CD14-positive monocyte (primary cell): ENCODE results near the gene TTC33. TPM values are rescaled to one million over a fixed set of nuclear protein-coding genes. Genes with fewer than 3 reads are reported as not detected.

ENCODE experiments used
- DNase-seq, 3 donors: peaks; one replicate each; pipeline ENCODE4 v3.0.0-alpha.2; 2011 to 2022
- H2AFZ ChIP-seq: 2 replicates; pipeline ENCODE4 v1.6.0; 2012; ENCODE audit warnings: mild to moderate bottlenecking, low read depth, low read length, inconsistent platforms; ENCODE audit not compliant: insufficient read depth, poor library complexity, severe bottlenecking
- H3K27ac ChIP-seq, 2 donors: 1 replicate in 1 of 2; 2 replicates in 1 of 2; pipeline ENCODE4 v1.5.1; 2012 to 2013; ENCODE audit warnings: low read length in 2 of 2, control low read depth in 1 of 2, inconsistent platforms in 1 of 2, low read depth in 1 of 2, mild to moderate bottlenecking in 1 of 2
- H3K27me3 ChIP-seq, 2 donors: one replicate each; pipeline versions ENCODE4 v1.6.0 to v1.6.1; 2011 to 2013; ENCODE audit warnings: low read length in 2 of 2; ENCODE audit not compliant: control insufficient read depth in 2 of 2, insufficient read depth in 2 of 2
- H3K36me3 ChIP-seq, 2 donors: replicated peaks in 1 of 2; 1 replicate in 1 of 2; 2 replicates in 1 of 2; pipeline versions ENCODE4 v1.5.1 to v1.6.1; 2012 to 2013; ENCODE audit warnings: low read length in 2 of 2, control low read depth in 1 of 2, inconsistent platforms in 1 of 2, mild to moderate bottlenecking in 1 of 2; ENCODE audit not compliant: insufficient read depth in 2 of 2, control insufficient read depth in 1 of 2
- H3K4me1 ChIP-seq, 2 donors: 1 replicate in 1 of 2; 2 replicates in 1 of 2; pipeline versions ENCODE4 v1.5.1 to v1.6.1; 2012 to 2013; ENCODE audit warnings: low read length in 2 of 2, control low read depth in 1 of 2, inconsistent platforms in 1 of 2, mild to moderate bottlenecking in 1 of 2, moderate library complexity in 1 of 2; ENCODE audit not compliant: insufficient read depth in 2 of 2, control insufficient read depth in 1 of 2
- H3K4me2 ChIP-seq: replicated peaks from 2 replicates; pipeline ENCODE3; 2012; ENCODE audit warnings: low read length, moderate library complexity, mild to moderate bottlenecking; ENCODE audit not compliant: poor library complexity, severe bottlenecking; ENCODE audit errors: extremely low read depth
- H3K4me3 ChIP-seq, 3 experiments: fragments of 200-600 bp in 1 of 3; sonication (generic) in 1 of 3; replicated peaks in 1 of 3; 1 replicate in 2 of 3; 2 replicates in 1 of 3; pipeline ENCODE4 v1.5.1; 2011 to 2013; ENCODE audit warnings: low read length in 3 of 3, mild to moderate bottlenecking in 3 of 3, control low read depth in 2 of 3, low read depth in 2 of 3, inconsistent platforms in 1 of 3, moderate library complexity in 1 of 3
- H3K79me2 ChIP-seq: 2 replicates; pipeline ENCODE4 v1.6.0; 2012; ENCODE audit warnings: mild to moderate bottlenecking, control low read depth, inconsistent platforms, low read length, moderate library complexity; ENCODE audit not compliant: insufficient read depth
- H3K9ac ChIP-seq: 2 replicates; pipeline ENCODE4 v1.6.0; 2017; ENCODE audit warnings: low read length, mild to moderate bottlenecking; ENCODE audit not compliant: insufficient read depth, poor library complexity, severe bottlenecking
- H3K9me3 ChIP-seq, 2 donors: replicated peaks in 1 of 2; 1 replicate in 1 of 2; 2 replicates in 1 of 2; pipeline versions ENCODE4 v1.5.1 to v1.6.1; 2012 to 2013; ENCODE audit warnings: low read length in 2 of 2, control low read depth in 1 of 2; ENCODE audit not compliant: control insufficient read depth in 1 of 2, insufficient read depth in 1 of 2
- H4K20me1 ChIP-seq: 2 replicates; pipeline ENCODE4 v1.6.0; 2012; ENCODE audit warnings: mild to moderate bottlenecking, low read length, control low read depth, moderate library complexity; ENCODE audit not compliant: insufficient read depth
- H3K27ac Mint-ChIP-seq, 7 donors: one replicate each; pipeline ENCODE4 v1.8.0; 2020; ENCODE audit warnings: mild to moderate bottlenecking in 7 of 7, mixed read lengths in 7 of 7, moderate library complexity in 6 of 7, inconsistent platforms in 2 of 7
- H3K27me3 Mint-ChIP-seq, 3 donors: one replicate each; pipeline ENCODE4 v1.8.0; 2021 to 2022; ENCODE audit warnings: low read depth in 3 of 3, mild to moderate bottlenecking in 3 of 3, mixed read lengths in 3 of 3, moderate library complexity in 3 of 3, inconsistent platforms in 1 of 3
- H3K36me3 Mint-ChIP-seq, 2 donors: one replicate each; pipeline ENCODE4 v1.8.0; 2020; ENCODE audit warnings: mixed read lengths in 2 of 2, inconsistent platforms in 1 of 2, mild to moderate bottlenecking in 1 of 2
- H3K4me1 Mint-ChIP-seq: one replicate; pipeline ENCODE4 v1.8.0; 2020; ENCODE audit warnings: mild to moderate bottlenecking, mixed read lengths
- H3K4me3 Mint-ChIP-seq, 2 donors: one replicate each; pipeline ENCODE4 v1.8.0; 2020; ENCODE audit warnings: mild to moderate bottlenecking in 2 of 2, mixed read lengths in 2 of 2, moderate library complexity in 1 of 2
- H3K9me3 Mint-ChIP-seq, 7 donors: one replicate each; pipeline ENCODE4 v1.8.0; 2020 to 2022; ENCODE audit warnings: mixed read lengths in 7 of 7, mild to moderate bottlenecking in 6 of 7, moderate library complexity in 6 of 7, inconsistent platforms in 2 of 7
- WGBS: methylation state at CpG from one replicate; pipeline ENCODE4 v1.1.5; 2013; ENCODE audit warnings: missing lambda C conversion rate; ENCODE audit not compliant: insufficient coverage; 5-methylcytosine and 5-hydroxymethylcytosine counted together
- intact Hi-C, 2 donors: fragments of 100-400 bp; cut with micrococcal nuclease; formaldehyde crosslinking; loops; one replicate each; pipeline versions ENCODE4 v1.15.0 to v1.15.1; 2023
- polyA plus RNA-seq, 3 donors: library from polyadenylated mRNA; depleted of rRNA in 1 of 3; unstranded in 2 of 3; stranded (reverse) in 1 of 3; fragments of 300-500 nt in 2 of 3; fragments of >200 nt in 1 of 3; fragmentation: Illumina TruSeq in 2 of 3; gene quantifications; 1 replicate in 2 of 3; 2 replicates in 1 of 3; pipeline ENCODE4 v1.2.3, GENCODE V29; 2012 to 2021
- TF ChIP-seq, protein P1 (sequence below): fragments of 200-600 bp; IDR thresholded peaks from one replicate; pipeline ENCODE4 v1.8.0; 2022; ENCODE audit warnings: antibody characterized with exemption, mild to moderate bottlenecking

The TTC33 gene
- polyA plus RNA-seq, 3 donors: 1.5 to 11.7 (median 9.4) TPM

DNA sequence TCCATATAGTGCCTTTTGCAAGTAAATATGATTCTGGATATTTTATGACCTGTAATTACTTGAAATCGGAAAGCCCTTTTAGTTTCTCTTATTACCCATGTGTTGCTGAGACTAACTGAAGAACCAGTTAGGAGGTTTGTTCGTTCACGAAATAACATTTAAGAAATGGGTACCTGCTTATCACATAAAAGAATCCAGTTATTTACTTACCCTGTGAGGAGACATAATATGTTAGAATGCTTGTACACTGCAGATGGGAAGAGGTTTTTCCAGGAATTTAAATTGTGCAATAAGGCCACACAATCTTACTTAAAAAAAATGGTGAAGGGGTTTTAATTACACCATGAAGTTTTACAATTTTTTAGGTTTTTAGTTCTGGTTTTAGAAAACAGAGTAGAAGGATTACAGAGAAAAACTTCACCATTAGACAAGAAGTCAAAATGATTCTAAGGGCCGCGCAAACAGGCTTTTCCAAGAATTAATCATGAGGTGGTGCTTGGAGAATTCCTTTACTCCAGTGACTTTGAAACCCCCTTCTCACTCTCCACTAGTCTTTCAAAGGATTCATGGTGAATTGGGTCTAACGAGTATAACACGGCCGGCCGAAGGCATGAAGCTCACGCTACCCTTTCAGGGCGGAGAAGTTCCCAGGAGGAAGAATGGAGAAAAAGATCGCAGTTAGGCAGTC lies 77.2 kb downstream of the TTC33 start:
- peak overlapping the region; percentile 83 to 92 for H3K27ac ChIP-seq
- peak overlapping the region; percentile 91 for H3K4me2 ChIP-seq
- Mint-ChIP-seq H3K27ac (peak overlapping the region; percentile 91 to 98 (median 96)), H3K27me3 (peaks cover 0 to 2% (median 0%) of the 10 kb centered on the region in 3 donors), H3K9me3 (peaks cover 0 to 2% (median 0%) of the 10 kb centered on the region in 7 donors), H3K4me1 (peaks cover 53% of the 10 kb centered on the region), H3K36me3 (peaks cover 19 to 20% of the 10 kb centered on the region in 2 donors), H3K4me3 (peak overlapping the region; percentile 100)
- H3K4me1 ChIP-seq: peaks cover 40 to 59% of the 10 kb centered on the region in 2 donors
- WGBS: 0% methylated on average over 2 of the region's 12 CpGs
- H3K27me3 ChIP-seq: no peaks in the 10 kb centered on the region
- peak overlapping the region; percentile 68 for H2AFZ ChIP-seq
- no peaks in the 10 kb centered on the region for H3K36me3 ChIP-seq
- peak overlapping the region; percentile 67 for H3K9ac ChIP-seq
- TF ChIP-seq, protein P1, sequence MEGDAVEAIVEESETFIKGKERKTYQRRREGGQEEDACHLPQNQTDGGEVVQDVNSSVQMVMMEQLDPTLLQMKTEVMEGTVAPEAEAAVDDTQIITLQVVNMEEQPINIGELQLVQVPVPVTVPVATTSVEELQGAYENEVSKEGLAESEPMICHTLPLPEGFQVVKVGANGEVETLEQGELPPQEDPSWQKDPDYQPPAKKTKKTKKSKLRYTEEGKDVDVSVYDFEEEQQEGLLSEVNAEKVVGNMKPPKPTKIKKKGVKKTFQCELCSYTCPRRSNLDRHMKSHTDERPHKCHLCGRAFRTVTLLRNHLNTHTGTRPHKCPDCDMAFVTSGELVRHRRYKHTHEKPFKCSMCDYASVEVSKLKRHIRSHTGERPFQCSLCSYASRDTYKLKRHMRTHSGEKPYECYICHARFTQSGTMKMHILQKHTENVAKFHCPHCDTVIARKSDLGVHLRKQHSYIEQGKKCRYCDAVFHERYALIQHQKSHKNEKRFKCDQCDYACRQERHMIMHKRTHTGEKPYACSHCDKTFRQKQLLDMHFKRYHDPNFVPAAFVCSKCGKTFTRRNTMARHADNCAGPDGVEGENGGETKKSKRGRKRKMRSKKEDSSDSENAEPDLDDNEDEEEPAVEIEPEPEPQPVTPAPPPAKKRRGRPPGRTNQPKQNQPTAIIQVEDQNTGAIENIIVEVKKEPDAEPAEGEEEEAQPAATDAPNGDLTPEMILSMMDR: no peak
- intact Hi-C loops: loop anchor here (5.0 to 10.0 kb wide), 2 partner anchors 61 to 64 kb away; no protein-coding TSS in a partner anchor
- peaks cover 38% of the 10 kb centered on the region for H4K20me1 ChIP-seq
- peak overlapping the region; percentile 73 to 98 (median 95) for H3K4me3 ChIP-seq
- no peaks in the 10 kb centered on the region for H3K9me3 ChIP-seq
- DNase-seq: peak in 1 of 3 donors; percentile 40
- peaks cover 57% of the 10 kb centered on the region for H3K79me2 ChIP-seq

DNA sequence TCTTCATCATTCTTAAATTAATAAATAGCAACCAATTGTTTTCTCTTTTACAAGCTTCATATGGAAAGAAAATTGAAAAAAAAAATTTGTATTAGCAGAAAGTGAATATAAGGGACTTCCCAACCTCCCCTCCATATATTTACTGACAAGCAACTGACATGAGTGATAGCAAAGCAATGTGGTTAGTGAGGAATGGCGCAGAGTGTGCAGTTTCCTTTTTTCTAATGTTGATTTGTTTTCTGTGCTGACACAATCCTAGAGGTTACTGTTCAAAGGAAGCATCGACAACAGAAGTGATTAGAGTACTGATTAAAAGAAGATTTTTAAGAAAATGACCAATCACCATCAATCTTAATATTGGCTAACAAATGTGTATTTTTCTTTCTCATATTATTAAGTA lies 77.7 kb downstream of the TTC33 start:
- Histone ChIP-seq H3K9me3 (no peaks in the 10 kb centered on the region), H3K4me2 (peak overlapping the region; percentile 91), H3K9ac (no peak overlapping the region), H4K20me1 (peaks cover 32% of the 10 kb centered on the region), H3K79me2 (peaks cover 51% of the 10 kb centered on the region), H2AFZ (no peak overlapping the region), H3K36me3 (no peaks in the 10 kb centered on the region), H3K27me3 (no peaks in the 10 kb centered on the region), H3K27ac (peak overlapping the region in 1 of 2 donors; percentile 28), H3K4me1 (peaks cover 42 to 58% of the 10 kb centered on the region in 2 donors), H3K4me3 (peak overlapping the region in 2 of 3 experiments; percentile 95 to 98)
- 0% methylated on average over 1 of the region's 2 CpGs for WGBS
- Mint-ChIP-seq H3K4me1 (peaks cover 52% of the 10 kb centered on the region), H3K4me3 (peak overlapping the region in 1 of 2 donors; percentile 54), H3K27me3 (peaks cover 0 to 2% (median 0%) of the 10 kb centered on the region in 3 donors), H3K36me3 (peaks cover 14% of the 10 kb centered on the region in 2 donors), H3K9me3 (peaks cover 0 to 2% (median 0%) of the 10 kb centered on the region in 7 donors), H3K27ac (peak overlapping the region in 5 of 7 donors; percentile 9 to 91 (median 69))
- intact Hi-C loops: loop anchor here (5.0 to 10.0 kb wide), 2 partner anchors 61 to 63 kb away; no protein-coding TSS in a partner anchor
- TF ChIP-seq, protein P1: no peak
- DNase-seq: peak; percentile 37 to 67 (median 66)
